ENCODE data around the gene CREB3. TPM values are rescaled to one million over a fixed set of nuclear protein-coding genes. Genes with fewer than 3 reads are reported as not detected.

CREB3 gene
- total and polyA plus RNA-seq, 9 of the 15 experiments (the other 6 are each of a cell fraction or from before 2014, with no cell fraction given), result 5.7 to 18.3 (median 14.9) TPM

GRCh38 chr9:35748858-35749514 lies 16.5 kb downstream of the CREB3 start, which contains the start of the genes GBA2 and RGP1 (continued):
- TF ChIP-seq CREM (IDR thresholded peaks at IDR 0.05; ENCODE audit: low read depth) (peak; percentile 58), THRB (CRISPR knock-in tag; conservative IDR thresholded peaks at IDR 0.05) (no peak), ZNF639 (CRISPR knock-in tag; conservative IDR thresholded peaks at IDR 0.05 in 1 of 2, IDR thresholded peaks at IDR 0.05 in 1 of 2) (peak in 1 of 2 experiments; percentile 82; a peak in 2 of 4 replicates), POLR2AphosphoS5 (IDR thresholded peaks at IDR 0.05; ENCODE audit: control insufficient read depth, insufficient read depth, low read depth, low read length) (peak; percentile 41; the same call in 1 of the 2 replicates), ZBED1 (IDR thresholded peaks at IDR 0.05) (no peak), NR3C1 (CRISPR knock-in tag; IDR thresholded peaks at IDR 0.05) (no peak), NRF1 (conservative IDR thresholded peaks at IDR 0.05 in 1 of 2, IDR thresholded peaks at IDR 0.05 in 1 of 2) (peak in 1 of 2 experiments; percentile 23; a peak in 2 of 4 replicates), ELF2 (CRISPR knock-in tag; IDR thresholded peaks at IDR 0.05) (peak; percentile 60; the same call in 1 of the 2 replicates), CBX1 (IDR thresholded peaks at IDR 0.05; ENCODE audit: low read depth) (no peak), ZNF778 (CRISPR knock-in tag; IDR thresholded peaks at IDR 0.05) (no peak), HNRNPL (IDR thresholded peaks at IDR 0.05; ENCODE audit: low read depth, low read length) (peak; percentile 94), JUN (IDR thresholded peaks at IDR 0.05; ENCODE audit: borderline replicate concordance, low read depth, low read length) (no peak), JUN (CRISPR knock-in tag; IDR thresholded peaks at IDR 0.05; ENCODE audit: borderline replicate concordance) (no peak), POLR2G (IDR thresholded peaks at IDR 0.05; ENCODE audit: low read depth, low read length) (peak; percentile 91), MIER1 (IDR thresholded peaks at IDR 0.05; ENCODE audit: low read depth) (no peak), VEZF1 (CRISPR knock-in tag; IDR thresholded peaks at IDR 0.05) (peak; percentile 80), SMAD1 (IDR thresholded peaks at IDR 0.05; ENCODE audit: low read depth, low read length, partially characterized antibody) (no peak), CBX3 (IDR thresholded peaks at IDR 0.05; ENCODE audit: borderline replicate concordance in 1 of 2, low read length in 2 of 2) (no peak), RBFOX2 (IDR thresholded peaks at IDR 0.05; ENCODE audit: low read depth, low read length) (peak; percentile 87), ZBTB7A (IDR thresholded peaks at IDR 0.05; ENCODE audit: borderline replicate concordance, control insufficient read depth, low read depth, low read length) (peak; percentile 26; the same call in 1 of the 2 replicates), SIN3B (IDR thresholded peaks at IDR 0.05; ENCODE audit: low read depth) (peak; percentile 79), CREB1 (IDR thresholded peaks at IDR 0.05) (peak; percentile 60; the same call in 1 of the 2 replicates), CREB1 (CRISPR knock-in tag; IDR thresholded peaks at IDR 0.05) (no peak), ZFPM2 (CRISPR knock-in tag; IDR thresholded peaks at IDR 0.05) (no peak)
